ENCODE results near the gene GRHL1.

GRCh38 chr2:9941996-9942390 lies 9.5 kb upstream of the GRHL1 start:
- TF ChIP-seq POLR2A (IDR thresholded peaks at IDR 0.05): no peak
- no peak for TF ChIP-seq CTCF (IDR thresholded peaks at IDR 0.05)

Data from vagina (tissue), 2 donors.